Heart left ventricle (tissue), 16 donors: Measurements from ENCODE around the gene MARCHF2. TPM values are rescaled to one million over a fixed set of nuclear protein-coding genes. Genes with fewer than 3 reads are reported as not detected.
A peak's percentile ranks its signal among the peaks of the same experiment; 100 is the strongest.

ENCODE experiments used
- ATAC-seq, 4 donors: fragments of 200-7000 bp; cut with Tn5 transposase; one replicate each; pipeline ENCODE4 v1.9.1; 2020 to 2022; ENCODE audit warnings: moderate library complexity in 4 of 4, mild to moderate bottlenecking in 3 of 4, moderate number of reproducible peaks in 1 of 4
- DNase-seq, 5 donors: peaks; one replicate each; pipeline ENCODE4 v3.0.0-alpha.2; 2020
- H3K27ac ChIP-seq, 12 donors: fragments of 200-600 bp; sonication (generic) in 4 of 12; one replicate each; pipeline versions ENCODE4 v1.5.0 to v1.8.0; 2016 to 2022; ENCODE audit warnings: mild to moderate bottlenecking in 2 of 12
- H3K27me3 ChIP-seq, 9 donors: fragments of 200-600 bp; sonication (generic) in 2 of 9; one replicate each; pipeline versions ENCODE4 v1.5.1 to v1.8.0; 2016 to 2022; ENCODE audit warnings: mild to moderate bottlenecking in 3 of 9
- H3K36me3 ChIP-seq, 9 donors: fragments of 200-600 bp; sonication (generic) in 2 of 9; one replicate each; pipeline versions ENCODE4 v1.5.0 to v1.8.0; 2018 to 2022; ENCODE audit warnings: mild to moderate bottlenecking in 2 of 9
- H3K4me1 ChIP-seq, 12 donors: fragments of 200-600 bp; sonication (generic) in 4 of 12; one replicate each; pipeline versions ENCODE4 v1.5.0 to v1.8.0; 2016 to 2022; ENCODE audit warnings: mild to moderate bottlenecking in 3 of 12
- H3K4me3 ChIP-seq, 12 donors: fragments of 200-600 bp; sonication (generic) in 4 of 12; one replicate each; pipeline versions ENCODE4 v1.5.0 to v1.8.0; 2017 to 2022; ENCODE audit warnings: mild to moderate bottlenecking in 9 of 12, moderate library complexity in 4 of 12
- H3K9me3 ChIP-seq, 12 donors: fragments of 200-600 bp; sonication (generic) in 4 of 12; one replicate each; pipeline versions ENCODE4 v1.5.0 to v1.8.0; 2016 to 2022; ENCODE audit warnings: mild to moderate bottlenecking in 1 of 12
- POLR2A ChIP-seq, 2 donors: fragments of 450-650 bp; IDR thresholded peaks; one replicate each; pipeline ENCODE4 v1.6.1; 2017; ENCODE audit warnings: antibody characterized with exemption in 2 of 2, mild to moderate bottlenecking in 2 of 2, moderate library complexity in 2 of 2
- WGBS, 4 donors: extraction: QIAGEN DNeasy Blood & Tissue Kit in 2 of 4; methylation state at CpG; one replicate each; pipeline versions ENCODE4 v1.1.5 to v1.1.7; 2013 to 2018; 5-methylcytosine and 5-hydroxymethylcytosine counted together
- intact Hi-C, 10 donors: fragments of 100-400 bp; cut with DNase I; formaldehyde crosslinking; loops; one replicate each; pipeline versions ENCODE4 v1.11.1 to v1.14.2; 2022
- polyA plus RNA-seq, 2 donors: library from polyadenylated mRNA; stranded (reverse); fragments of 200-250 nt; gene quantifications; one replicate each; pipeline ENCODE4 v1.2.3, GENCODE V29; 2013
- total RNA-seq, 9 donors: library from RNA; depleted of rRNA in 2 of 9; stranded (reverse); fragments of >200 nt in 2 of 9; fragmentation: NEBNext Ultra II Directional in 3 of 9; extraction: Animal tissue kit (Norgen Biotek cat#: 25700) in 3 of 9; gene quantifications; one replicate each; pipeline versions ENCODE4 v1.1.0 to v1.2.4, GENCODE V29; 2016 to 2023
- TF ChIP-seq, protein P1 (sequence below), 12 donors: fragments of 200-600 bp; sonication (generic) in 4 of 12; IDR thresholded peaks; one replicate each; pipeline versions ENCODE4 v1.5.0 to v1.8.0; 2018 to 2022; ENCODE audit warnings: antibody characterized with exemption in 12 of 12, mild to moderate bottlenecking in 5 of 12
- donor health status: ischemic (EF 13 %, LVEDD 7.1; RV severe dilation, severe dysfunction).
- donor health status: healthy with polysubstance abuse.
- donor health status: DM: no; HTN: yes; CAD: no.
- donor health status: DM: no; HTN: no; CAD: no.
- donor health status: ischemic (EF 25% LVEDD 6.9; RV normal size, moderate dysfunction).
- donor health status: ischemic (EF 25% LVEDD 5.7; RV mildly dilated, moderate dysfunction).
- donor health status: healthy.
- donor health status: DM: yes; HTN: yes; CAD: no.
- donor health status: ischemic (EF 35%, LVEDD 5.7; RV mildly dilated, moderate dysfunction).
- donor health status: nonischemic (EF 11% LVEDD 7.7; RV severe dilation, severe dysfunction).
- donor health status: DM: yes; HTN: yes; CAD: no.
- donor health status: PGD.
- donor health status: ischemic (EF 29% LVEDD 5.4; RV normal size, mild dysfunction).
- donor health status: nonischemic (EF 23%, LVEDD 6.1; RV moderate dilation, normal function).

The MARCHF2 gene
- total and polyA plus RNA-seq, 11 donors: 50.7 to 308 (median 82.0) TPM

DNA sequence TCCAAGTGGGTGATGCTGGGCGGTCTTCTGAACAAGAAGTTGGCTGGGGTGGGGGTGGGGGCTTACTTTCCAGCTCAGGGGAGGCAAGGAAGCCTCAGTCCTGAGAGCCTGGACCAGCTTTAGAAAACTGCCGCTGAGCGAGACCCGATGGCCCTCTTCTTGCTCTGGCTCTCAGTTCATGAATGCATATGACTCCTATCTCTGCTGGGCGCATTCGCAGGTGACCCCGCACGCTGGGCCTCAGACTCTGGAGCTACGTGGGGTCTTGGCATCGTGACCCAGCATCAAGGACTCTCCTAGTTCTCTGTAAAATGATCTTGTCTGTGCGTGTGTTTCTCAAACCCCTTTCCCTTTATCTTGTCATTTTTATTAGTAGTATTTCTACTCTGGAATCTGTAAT lies 69.6 kb downstream of the MARCHF2 start:
- ATAC-seq: no peak
- TF ChIP-seq, protein P1, sequence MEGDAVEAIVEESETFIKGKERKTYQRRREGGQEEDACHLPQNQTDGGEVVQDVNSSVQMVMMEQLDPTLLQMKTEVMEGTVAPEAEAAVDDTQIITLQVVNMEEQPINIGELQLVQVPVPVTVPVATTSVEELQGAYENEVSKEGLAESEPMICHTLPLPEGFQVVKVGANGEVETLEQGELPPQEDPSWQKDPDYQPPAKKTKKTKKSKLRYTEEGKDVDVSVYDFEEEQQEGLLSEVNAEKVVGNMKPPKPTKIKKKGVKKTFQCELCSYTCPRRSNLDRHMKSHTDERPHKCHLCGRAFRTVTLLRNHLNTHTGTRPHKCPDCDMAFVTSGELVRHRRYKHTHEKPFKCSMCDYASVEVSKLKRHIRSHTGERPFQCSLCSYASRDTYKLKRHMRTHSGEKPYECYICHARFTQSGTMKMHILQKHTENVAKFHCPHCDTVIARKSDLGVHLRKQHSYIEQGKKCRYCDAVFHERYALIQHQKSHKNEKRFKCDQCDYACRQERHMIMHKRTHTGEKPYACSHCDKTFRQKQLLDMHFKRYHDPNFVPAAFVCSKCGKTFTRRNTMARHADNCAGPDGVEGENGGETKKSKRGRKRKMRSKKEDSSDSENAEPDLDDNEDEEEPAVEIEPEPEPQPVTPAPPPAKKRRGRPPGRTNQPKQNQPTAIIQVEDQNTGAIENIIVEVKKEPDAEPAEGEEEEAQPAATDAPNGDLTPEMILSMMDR (IDR thresholded peaks at IDR 0.05): no peak
- peaks cover 4 to 92% (median 81%) of the 10 kb centered on the region in 9 donors for H3K36me3 ChIP-seq
- DNase-seq: no peak
- no peak overlapping the region for H3K4me3 ChIP-seq
- H3K27ac ChIP-seq: no peak overlapping the region
- H3K9me3 ChIP-seq: no peaks in the 10 kb centered on the region
- intact Hi-C loops: no loop called here
- peaks cover 0 to 72% (median 28%) of the 10 kb centered on the region in 12 donors for H3K4me1 ChIP-seq
- no peaks in the 10 kb centered on the region for H3K27me3 ChIP-seq
- WGBS, 4 donors: 80 to 88% (median 83%) methylated on average over 11 of the region's 11 CpGs

DNA sequence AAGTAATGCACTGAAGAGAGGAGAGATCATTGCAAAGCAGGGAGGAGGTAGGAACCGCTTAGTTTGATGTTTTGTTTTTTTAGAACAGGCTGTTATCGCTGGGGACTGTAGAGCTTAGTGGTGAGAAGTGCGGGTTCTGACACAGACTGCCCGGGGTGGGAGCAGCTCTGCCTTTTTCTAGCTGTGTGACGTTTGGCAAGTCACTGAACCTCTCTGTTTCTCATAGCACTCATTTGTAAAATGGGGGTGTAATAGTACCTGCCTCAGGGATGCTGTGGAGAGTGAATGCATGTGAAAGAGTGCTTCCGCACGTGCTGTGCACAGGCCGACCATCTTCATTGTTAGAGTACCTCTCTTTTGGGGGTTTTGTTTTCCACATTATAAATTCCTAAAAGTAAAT lies 70.1 kb downstream of the MARCHF2 start:
- ATAC-seq (no peak), DNase-seq (no peak)
- TF ChIP-seq POLR2A (IDR thresholded peaks at IDR 0.05): no peak
- TF ChIP-seq, protein P1 (IDR thresholded peaks at IDR 0.05): no peak
- H3K27me3 ChIP-seq: no peaks in the 10 kb centered on the region
- H3K4me3 ChIP-seq: no peak overlapping the region
- WGBS, 4 donors: 86 to 92% (median 90%) methylated on average over 8 of the region's 8 CpGs
- no peaks in the 10 kb centered on the region for H3K9me3 ChIP-seq
- H3K36me3 ChIP-seq: peaks cover 4 to 92% (median 81%) of the 10 kb centered on the region in 9 donors
- no peak overlapping the region for H3K27ac ChIP-seq
- intact Hi-C loops: no loop called here
- peaks cover 0 to 72% (median 26%) of the 10 kb centered on the region in 12 donors for H3K4me1 ChIP-seq

DNA sequence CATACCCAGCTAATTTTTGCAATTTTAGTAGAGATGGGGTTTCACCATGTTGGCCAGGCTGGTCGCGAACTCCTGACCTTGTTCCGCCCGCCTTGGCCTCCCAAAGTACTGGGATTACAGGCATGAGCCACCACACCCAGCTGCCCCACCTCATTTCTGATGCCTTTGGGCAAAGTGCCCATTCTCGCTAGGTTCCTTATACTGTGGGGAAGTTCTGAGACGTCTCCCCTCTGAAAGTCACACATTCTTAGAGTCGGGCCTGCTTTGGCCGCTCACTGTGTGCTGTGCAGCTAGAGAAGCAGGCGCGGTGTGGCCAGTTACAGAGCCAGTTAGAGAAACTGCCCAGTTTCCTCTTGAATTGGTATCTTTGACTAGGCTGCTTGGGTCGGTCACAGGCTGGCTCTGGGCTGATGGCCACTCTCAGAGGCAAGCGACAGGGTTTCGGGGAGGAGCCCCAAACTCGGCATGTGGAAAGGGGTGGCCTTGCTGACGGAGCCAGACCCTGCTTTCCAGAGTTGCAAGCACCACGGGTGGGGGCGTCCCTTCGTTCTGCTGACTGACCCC lies 71.3 kb downstream of the MARCHF2 start:
- ATAC-seq: peak; percentile 16 to 52 (median 29)
- H3K4me1 ChIP-seq: peaks cover 0 to 71% (median 19%) of the 10 kb centered on the region in 12 donors
- TF ChIP-seq, protein P1 (IDR thresholded peaks at IDR 0.05): no peak
- TF ChIP-seq POLR2A (IDR thresholded peaks at IDR 0.05): no peak
- peaks cover 4 to 93% (median 82%) of the 10 kb centered on the region in 9 donors for H3K36me3 ChIP-seq
- H3K27me3 ChIP-seq: no peaks in the 10 kb centered on the region
- peak overlapping the region in 1 of 12 donors; percentile 65 for H3K27ac ChIP-seq
- intact Hi-C loops: no loop called here
- no peaks in the 10 kb centered on the region for H3K9me3 ChIP-seq
- 86 to 90% (median 89%) methylated on average over 18 of the region's 18 CpGs for WGBS, 4 donors
- no peak overlapping the region for H3K4me3 ChIP-seq
- peak in 4 of 5 donors; percentile 52 to 73 (median 64) for DNase-seq

DNA sequence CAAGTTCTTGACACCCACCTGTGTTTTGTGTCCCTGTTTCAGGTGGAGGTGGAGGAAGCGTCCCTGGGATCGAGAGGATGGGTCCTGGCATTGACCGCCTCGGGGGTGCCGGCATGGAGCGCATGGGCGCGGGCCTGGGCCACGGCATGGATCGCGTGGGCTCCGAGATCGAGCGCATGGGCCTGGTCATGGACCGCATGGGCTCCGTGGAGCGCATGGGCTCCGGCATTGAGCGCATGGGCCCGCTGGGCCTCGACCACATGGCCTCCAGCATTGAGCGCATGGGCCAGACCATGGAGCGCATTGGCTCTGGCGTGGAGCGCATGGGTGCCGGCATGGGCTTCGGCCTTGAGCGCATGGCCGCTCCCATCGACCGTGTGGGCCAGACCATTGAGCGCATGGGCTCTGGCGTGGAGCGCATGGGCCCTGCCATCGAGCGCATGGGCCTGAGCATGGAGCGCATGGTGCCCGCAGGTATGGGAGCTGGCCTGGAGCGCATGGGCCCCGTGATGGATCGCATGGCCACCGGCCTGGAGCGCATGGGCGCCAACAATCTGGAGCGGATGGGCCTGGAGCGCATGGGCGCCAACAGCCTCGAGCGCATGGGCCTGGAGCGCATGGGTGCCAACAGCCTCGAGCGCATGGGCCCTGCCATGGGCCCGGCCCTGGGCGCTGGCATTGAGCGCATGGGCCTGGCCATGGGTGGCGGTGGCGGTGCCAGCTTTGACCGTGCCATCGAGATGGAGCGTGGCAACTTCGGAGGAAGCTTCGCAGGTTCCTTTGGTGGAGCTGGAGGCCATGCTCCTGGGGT lies 72.7 kb downstream of the MARCHF2 start:
- Histone ChIP-seq H3K9me3 (no peaks in the 10 kb centered on the region), H3K36me3 (peaks cover 4 to 94% (median 80%) of the 10 kb centered on the region in 9 donors), H3K4me3 (no peak overlapping the region), H3K4me1 (peaks cover 0 to 63% (median 14%) of the 10 kb centered on the region in 12 donors), H3K27ac (peak overlapping the region in 1 of 12 donors; percentile 90), H3K27me3 (no peaks in the 10 kb centered on the region)
- WGBS, 4 donors: 95 to 99% (median 98%) methylated on average over 36 to 62 of the region's 62 CpGs
- ATAC-seq (peak in 1 of 4 donors; percentile 4), DNase-seq (no peak)
- intact Hi-C loops: no loop called here
- TF ChIP-seq, protein P1 (IDR thresholded peaks at IDR 0.05): no peak
- TF ChIP-seq POLR2A (IDR thresholded peaks at IDR 0.05): no peak
